ENCODE results near the gene DNAJC6. TPM values are rescaled to one million over a fixed set of nuclear protein-coding genes. Genes with fewer than 3 reads are reported as not detected.

Gene DNAJC6
- total and polyA plus RNA-seq, 2 of the 13 experiments (the other 11 are each of a cell fraction or from before 2014, with no cell fraction given): 1.0 to 1.6 TPM

DNA sequence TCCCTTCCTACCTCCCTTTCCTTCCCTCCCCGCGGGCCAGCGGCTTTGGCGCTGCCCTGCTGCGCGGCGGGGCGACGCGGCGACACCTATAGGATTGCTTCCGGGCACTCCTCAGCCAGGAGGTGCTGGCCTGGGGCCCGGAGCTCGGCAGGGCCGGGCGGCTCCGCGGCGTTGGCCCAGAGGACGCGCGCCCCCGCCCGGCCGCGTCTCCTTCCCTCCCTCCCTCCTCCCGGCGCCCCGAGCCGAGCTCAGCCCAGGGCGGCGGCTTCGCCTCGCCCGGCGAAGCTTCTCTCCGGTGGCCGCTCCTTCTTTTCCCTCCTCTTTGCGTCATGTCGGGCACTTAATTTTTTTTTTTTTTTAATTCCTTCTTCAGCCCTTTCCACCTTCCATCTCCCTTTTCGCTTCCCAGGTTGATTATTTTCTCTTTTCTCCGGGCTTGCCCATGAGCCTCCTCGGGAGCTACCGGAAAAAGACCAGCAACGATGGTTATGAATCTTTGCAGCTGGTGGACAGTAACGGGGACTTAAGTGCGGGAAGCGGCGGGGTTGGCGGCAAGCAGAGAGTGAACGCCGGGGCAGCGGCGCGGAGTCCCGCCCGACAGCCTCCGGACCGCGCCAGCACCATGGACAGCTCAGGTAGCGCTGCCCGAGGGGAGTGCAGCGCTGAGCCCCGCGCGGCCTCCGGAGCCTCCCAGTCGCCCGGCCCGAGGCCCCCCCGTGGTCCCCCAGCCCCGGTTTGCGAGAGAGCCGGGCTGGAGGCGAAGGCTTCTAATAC is at the start of gene DNAJC6 (continued):
- TF ChIP-seq SMAD9 (CRISPR knock-in tag; IDR thresholded peaks at IDR 0.05) (0 out of 2 replicates have a peak, but pooled peaks have one; percentile 65), ZFP90 (CRISPR knock-in tag; IDR thresholded peaks at IDR 0.05; ENCODE audit: borderline replicate concordance) (peak; percentile 82), ZNF260 (CRISPR knock-in tag; IDR thresholded peaks at IDR 0.05; ENCODE audit: borderline replicate concordance, low read depth) (no peak), NR2F2 (IDR thresholded peaks at IDR 0.05; ENCODE audit: borderline replicate concordance, low read depth) (no peak), MEIS1 (CRISPR knock-in tag; IDR thresholded peaks at IDR 0.05; ENCODE audit: borderline replicate concordance) (peak; percentile 80; the same call in 1 of the 2 replicates), ELF4 (CRISPR knock-in tag; IDR thresholded peaks at IDR 0.05; ENCODE audit: borderline replicate concordance) (0 out of 2 replicates have a peak, but pooled peaks have one; percentile 38), ZNF549 (CRISPR knock-in tag; IDR thresholded peaks at IDR 0.05) (no peak), ISL2 (CRISPR knock-in tag; IDR thresholded peaks at IDR 0.05) (peak; percentile 78), NFE2L2 (IDR thresholded peaks at IDR 0.05; ENCODE audit: low read length) (no peak), MEIS2 (CRISPR knock-in tag; IDR thresholded peaks at IDR 0.05) (peak; percentile 93; the same call in 1 of the 2 replicates), STAT5B (CRISPR knock-in tag; IDR thresholded peaks at IDR 0.05) (peak; percentile 97), ZNF589 (CRISPR knock-in tag; conservative IDR thresholded peaks at IDR 0.05) (no peak; the same call in 1 of the 2 replicates), ZNF431 (CRISPR knock-in tag; IDR thresholded peaks at IDR 0.05; ENCODE audit: borderline replicate concordance, low read depth) (peak; percentile 85), RBAK (CRISPR knock-in tag; IDR thresholded peaks at IDR 0.05) (no peak), IKZF4 (CRISPR knock-in tag; IDR thresholded peaks at IDR 0.05; ENCODE audit: borderline replicate concordance, low read depth, not compliant biosample characterization) (peak; percentile 90), ZFP36 (IDR thresholded peaks at IDR 0.05; ENCODE audit: borderline replicate concordance, low read depth, low read length, partially characterized antibody) (no peak), SUZ12 (IDR thresholded peaks at IDR 0.05; ENCODE audit: low read depth, low read length) (no peak), ZNF17 (CRISPR knock-in tag; IDR thresholded peaks at IDR 0.05) (no peak), ZFP41 (CRISPR knock-in tag; IDR thresholded peaks at IDR 0.05; ENCODE audit: borderline replicate concordance) (no peak), PPARG (CRISPR knock-in tag; conservative IDR thresholded peaks at IDR 0.05) (peak; percentile 55; the same call in 1 of the 2 replicates), ZKSCAN5 (CRISPR knock-in tag; IDR thresholded peaks at IDR 0.05) (peak; percentile 49; the same call in 1 of the 2 replicates), NFATC3 (CRISPR knock-in tag; IDR thresholded peaks at IDR 0.05) (no peak), RFXAP (CRISPR knock-in tag; IDR thresholded peaks at IDR 0.05; ENCODE audit: borderline replicate concordance) (peak; percentile 74; the same call in 1 of the 2 replicates), ZSCAN12 (CRISPR knock-in tag; IDR thresholded peaks at IDR 0.05) (peak; percentile 97), NCOA2 (CRISPR knock-in tag; IDR thresholded peaks at IDR 0.05) (peak; percentile 63)
- TF ChIP-seq, protein P1, sequence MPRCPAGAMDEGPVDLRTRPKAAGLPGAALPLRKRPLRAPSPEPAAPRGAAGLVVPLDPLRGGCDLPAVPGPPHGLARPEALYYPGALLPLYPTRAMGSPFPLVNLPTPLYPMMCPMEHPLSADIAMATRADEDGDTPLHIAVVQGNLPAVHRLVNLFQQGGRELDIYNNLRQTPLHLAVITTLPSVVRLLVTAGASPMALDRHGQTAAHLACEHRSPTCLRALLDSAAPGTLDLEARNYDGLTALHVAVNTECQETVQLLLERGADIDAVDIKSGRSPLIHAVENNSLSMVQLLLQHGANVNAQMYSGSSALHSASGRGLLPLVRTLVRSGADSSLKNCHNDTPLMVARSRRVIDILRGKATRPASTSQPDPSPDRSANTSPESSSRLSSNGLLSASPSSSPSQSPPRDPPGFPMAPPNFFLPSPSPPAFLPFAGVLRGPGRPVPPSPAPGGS (CRISPR knock-in tag; IDR thresholded peaks at IDR 0.05): no peak; the same call in 1 of the 2 replicates
- TF ChIP-seq, protein P2, sequence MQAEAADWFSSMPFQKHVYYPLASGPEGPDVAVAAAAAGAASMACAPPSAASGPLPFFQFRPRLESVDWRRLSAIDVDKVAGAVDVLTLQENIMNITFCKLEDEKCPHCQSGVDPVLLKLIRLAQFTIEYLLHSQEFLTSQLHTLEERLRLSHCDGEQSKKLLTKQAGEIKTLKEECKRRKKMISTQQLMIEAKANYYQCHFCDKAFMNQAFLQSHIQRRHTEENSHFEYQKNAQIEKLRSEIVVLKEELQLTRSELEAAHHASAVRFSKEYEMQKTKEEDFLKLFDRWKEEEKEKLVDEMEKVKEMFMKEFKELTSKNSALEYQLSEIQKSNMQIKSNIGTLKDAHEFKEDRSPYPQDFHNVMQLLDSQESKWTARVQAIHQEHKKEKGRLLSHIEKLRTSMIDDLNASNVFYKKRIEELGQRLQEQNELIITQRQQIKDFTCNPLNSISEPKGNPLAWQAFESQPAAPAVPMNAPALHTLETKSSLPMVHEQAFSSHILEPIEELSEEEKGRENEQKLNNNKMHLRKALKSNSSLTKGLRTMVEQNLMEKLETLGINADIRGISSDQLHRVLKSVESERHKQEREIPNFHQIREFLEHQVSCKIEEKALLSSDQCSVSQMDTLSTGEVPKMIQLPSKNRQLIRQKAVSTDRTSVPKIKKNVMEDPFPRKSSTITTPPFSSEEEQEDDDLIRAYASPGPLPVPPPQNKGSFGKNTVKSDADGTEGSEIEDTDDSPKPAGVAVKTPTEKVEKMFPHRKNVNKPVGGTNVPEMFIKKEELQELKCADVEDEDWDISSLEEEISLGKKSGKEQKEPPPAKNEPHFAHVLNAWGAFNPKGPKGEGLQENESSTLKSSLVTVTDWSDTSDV (CRISPR knock-in tag; IDR thresholded peaks at IDR 0.05): peak; percentile 69; the same call in 1 of the 2 replicates
